ENCODE results near the gene KLHL29.

The KLHL29 gene

DNA sequence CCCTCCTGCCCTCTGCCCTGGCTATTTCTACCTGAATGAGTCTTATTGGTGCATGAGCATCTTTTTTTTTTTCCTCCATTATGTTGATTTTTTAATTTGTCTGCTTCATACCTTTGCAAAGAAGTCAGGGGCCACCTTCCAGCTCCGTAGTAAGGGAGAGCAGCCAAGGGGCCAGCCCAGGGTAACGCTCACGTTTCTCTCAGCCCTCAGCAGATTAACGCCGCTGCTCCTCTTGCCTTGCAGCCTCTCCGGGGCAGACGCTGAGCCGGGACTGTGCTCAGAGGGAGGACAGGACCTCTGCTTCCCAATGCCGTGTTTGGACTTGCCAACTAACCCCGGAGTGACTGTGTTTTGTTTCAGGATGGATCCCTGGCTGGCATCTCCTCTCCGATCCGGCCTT, 300.2 kb downstream of the KLHL29 start:
- H3K79me1 ChIP-seq (ENCODE audit: low read depth, low read length), result no peaks in the 10 kb centered on the region
- no peak overlapping the region for H3K4ac ChIP-seq (ENCODE audit: low read length)
- no peaks in the 10 kb centered on the region for H3K36me3 ChIP-seq (replicated peaks in 1 of 2; ENCODE audit: control insufficient read depth in 2 of 2, insufficient read depth in 2 of 2, low read length in 2 of 2)
- H2AK5ac ChIP-seq (ENCODE audit: low read depth, low read length), result peak overlapping the region; percentile 9
- H3K14ac ChIP-seq (ENCODE audit: low read length), result no peak overlapping the region
- H3K9ac ChIP-seq (ENCODE audit: low read depth, low read length, poor library complexity), result peak overlapping the region; percentile 56
- H3K18ac ChIP-seq (ENCODE audit: low read length), result peak overlapping the region; percentile 24
- no peaks in the 10 kb centered on the region for H3K27me3 ChIP-seq (ENCODE audit: control insufficient read depth in 3 of 3, insufficient read depth in 3 of 3, low read depth in 1 of 3, low read length in 3 of 3)
- DNase-seq (ENCODE audit: low spot score), result no peak
- H4K8ac ChIP-seq (ENCODE audit: low read depth, low read length), result no peak overlapping the region
- no peak overlapping the region for H2BK12ac ChIP-seq (ENCODE audit: low read length)
- peaks cover 16 to 18% of the 10 kb centered on the region in 2 donors for H3K4me1 ChIP-seq (ENCODE audit: control insufficient read depth in 2 of 2, insufficient read depth in 1 of 2, low read depth in 1 of 2, low read length in 2 of 2)
- no peak overlapping the region for H3K27ac ChIP-seq (replicated peaks; ENCODE audit: low read length)
- H3K9me3 ChIP-seq (replicated peaks in 1 of 2; ENCODE audit: control insufficient read depth in 2 of 2, insufficient read depth in 1 of 2, low read depth in 1 of 2, low read length in 2 of 2), result no peaks in the 10 kb centered on the region
- no peak overlapping the region for H3K23ac ChIP-seq (ENCODE audit: low read depth, low read length, poor library complexity)
- H2AFZ ChIP-seq (ENCODE audit: low read length), result no peak overlapping the region
- H4K91ac ChIP-seq (ENCODE audit: low read depth, low read length, poor library complexity), result no peak overlapping the region
- H2BK15ac ChIP-seq (ENCODE audit: low read length), result no peak overlapping the region
- H2BK5ac ChIP-seq (ENCODE audit: low read length), result no peak overlapping the region
- no peak overlapping the region for H3K4me3 ChIP-seq (ENCODE audit: low read length in 2 of 2)
- no CpG with 5 or more reads among the region's 12 CpGs for WGBS, 2 donors (ENCODE audit: extremely low coverage in 2 of 2, insufficient read length in 2 of 2, insufficient replicate concordance in 1 of 2)
- no peak overlapping the region for H2BK120ac ChIP-seq (ENCODE audit: low read depth, low read length)
- H3K4me2 ChIP-seq (ENCODE audit: insufficient read depth, low read length, poor library complexity, severe bottlenecking), result no peak overlapping the region

DNA sequence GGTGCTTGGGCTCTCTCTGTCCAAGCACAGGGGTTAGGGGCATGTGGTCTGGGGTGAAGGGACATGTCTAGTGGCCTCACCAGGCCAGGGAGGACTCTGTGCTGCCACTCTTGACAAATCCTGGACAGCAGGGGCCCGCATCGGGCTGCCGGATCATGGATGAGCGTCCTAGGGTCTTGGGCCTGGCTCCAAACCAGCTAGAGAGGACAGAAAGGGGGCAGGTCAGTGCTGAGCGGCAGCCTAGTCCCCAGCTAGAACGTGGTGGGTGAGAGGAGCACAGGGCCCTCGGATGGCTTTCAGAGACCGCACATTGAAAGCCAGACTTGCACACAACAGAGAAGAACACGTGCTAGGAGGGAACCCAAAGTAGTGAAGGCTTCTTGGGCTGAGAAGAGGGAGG, 300.7 kb downstream of the KLHL29 start:
- Histone ChIP-seq H2AFZ (ENCODE audit: low read length) (no peak overlapping the region), H4K91ac (ENCODE audit: low read depth, low read length, poor library complexity) (no peak overlapping the region), H3K27me3 (ENCODE audit: control insufficient read depth in 3 of 3, insufficient read depth in 3 of 3, low read depth in 1 of 3, low read length in 3 of 3) (no peaks in the 10 kb centered on the region), H2BK15ac (ENCODE audit: low read length) (no peak overlapping the region), H2BK120ac (ENCODE audit: low read depth, low read length) (no peak overlapping the region), H2AK5ac (ENCODE audit: low read depth, low read length) (peak overlapping the region; percentile 9), H3K4ac (ENCODE audit: low read length) (no peak overlapping the region), H3K14ac (ENCODE audit: low read length) (no peak overlapping the region), H3K4me3 (ENCODE audit: low read length in 2 of 2) (no peak overlapping the region), H3K9me3 (replicated peaks in 1 of 2; ENCODE audit: control insufficient read depth in 2 of 2, insufficient read depth in 1 of 2, low read depth in 1 of 2, low read length in 2 of 2) (no peaks in the 10 kb centered on the region), H3K9ac (ENCODE audit: low read depth, low read length, poor library complexity) (no peak overlapping the region), H3K27ac (replicated peaks; ENCODE audit: low read length) (no peak overlapping the region), H3K4me2 (ENCODE audit: insufficient read depth, low read length, poor library complexity, severe bottlenecking) (no peak overlapping the region), H3K4me1 (ENCODE audit: control insufficient read depth in 2 of 2, insufficient read depth in 1 of 2, low read depth in 1 of 2, low read length in 2 of 2) (peaks cover 16 to 18% of the 10 kb centered on the region in 2 donors), H2BK12ac (ENCODE audit: low read length) (no peak overlapping the region), H2BK5ac (ENCODE audit: low read length) (no peak overlapping the region), H4K8ac (ENCODE audit: low read depth, low read length) (no peak overlapping the region), H3K23ac (ENCODE audit: low read depth, low read length, poor library complexity) (peak overlapping the region; percentile 37), H3K18ac (ENCODE audit: low read length) (peak overlapping the region; percentile 24), H3K36me3 (replicated peaks in 1 of 2; ENCODE audit: control insufficient read depth in 2 of 2, insufficient read depth in 2 of 2, low read length in 2 of 2) (peaks cover 0 to 3% of the 10 kb centered on the region in 2 donors), H3K79me1 (ENCODE audit: low read depth, low read length) (peaks cover 2% of the 10 kb centered on the region)
- no peak for DNase-seq (ENCODE audit: low spot score)
- WGBS, 2 donors (ENCODE audit: extremely low coverage in 2 of 2, insufficient read length in 2 of 2, insufficient replicate concordance in 1 of 2), result no CpG with 5 or more reads among the region's 9 CpGs

GRCh38 chr2:23686405-23687029, 301.5 kb downstream of the KLHL29 start:
- no peak overlapping the region for H3K14ac ChIP-seq (ENCODE audit: low read length)
- H2BK12ac ChIP-seq (ENCODE audit: low read length), result no peak overlapping the region
- H3K27ac ChIP-seq (replicated peaks; ENCODE audit: low read length), result no peak overlapping the region
- peaks cover 16 to 18% of the 10 kb centered on the region in 2 donors for H3K4me1 ChIP-seq (ENCODE audit: control insufficient read depth in 2 of 2, insufficient read depth in 1 of 2, low read depth in 1 of 2, low read length in 2 of 2)
- no peaks in the 10 kb centered on the region for H3K27me3 ChIP-seq (ENCODE audit: control insufficient read depth in 3 of 3, insufficient read depth in 3 of 3, low read depth in 1 of 3, low read length in 3 of 3)
- H4K91ac ChIP-seq (ENCODE audit: low read depth, low read length, poor library complexity), result no peak overlapping the region
- DNase-seq (ENCODE audit: low spot score), result no peak
- peak overlapping the region; percentile 62 for H3K18ac ChIP-seq (ENCODE audit: low read length)
- peak overlapping the region; percentile 9 for H2AK5ac ChIP-seq (ENCODE audit: low read depth, low read length)
- no CpG with 5 or more reads among the region's 13 CpGs for WGBS, 2 donors (ENCODE audit: extremely low coverage in 2 of 2, insufficient read length in 2 of 2, insufficient replicate concordance in 1 of 2)
- H2AFZ ChIP-seq (ENCODE audit: low read length), result no peak overlapping the region
- H3K4me2 ChIP-seq (ENCODE audit: insufficient read depth, low read length, poor library complexity, severe bottlenecking), result no peak overlapping the region
- no peak overlapping the region for H2BK5ac ChIP-seq (ENCODE audit: low read length)
- no peak overlapping the region for H3K4ac ChIP-seq (ENCODE audit: low read length)
- H3K9me3 ChIP-seq (replicated peaks in 1 of 2; ENCODE audit: control insufficient read depth in 2 of 2, insufficient read depth in 1 of 2, low read depth in 1 of 2, low read length in 2 of 2), result no peaks in the 10 kb centered on the region
- H4K8ac ChIP-seq (ENCODE audit: low read depth, low read length), result no peak overlapping the region
- H3K4me3 ChIP-seq (ENCODE audit: low read length in 2 of 2), result peak overlapping the region in 1 of 2 donors; percentile 19
- peaks cover 2% of the 10 kb centered on the region for H3K79me1 ChIP-seq (ENCODE audit: low read depth, low read length)
- H2BK15ac ChIP-seq (ENCODE audit: low read length), result no peak overlapping the region
- H3K23ac ChIP-seq (ENCODE audit: low read depth, low read length, poor library complexity), result peak overlapping the region; percentile 47
- H3K9ac ChIP-seq (ENCODE audit: low read depth, low read length, poor library complexity), result no peak overlapping the region
- H3K36me3 ChIP-seq (replicated peaks in 1 of 2; ENCODE audit: control insufficient read depth in 2 of 2, insufficient read depth in 2 of 2, low read length in 2 of 2), result peaks cover 0 to 11% of the 10 kb centered on the region in 2 donors
- no peak overlapping the region for H2BK120ac ChIP-seq (ENCODE audit: low read depth, low read length)

- Histone ChIP-seq H3K79me1 (ENCODE audit: low read depth, low read length) (peaks cover 2% of the 10 kb centered on the region), H3K4me3 (ENCODE audit: low read length in 2 of 2) (no peak overlapping the region), H3K23ac (ENCODE audit: low read depth, low read length, poor library complexity) (no peak overlapping the region), H2BK5ac (ENCODE audit: low read length) (peak overlapping the region; percentile 45), H3K27ac (replicated peaks; ENCODE audit: low read length) (no peak overlapping the region), H3K4me1 (ENCODE audit: control insufficient read depth in 2 of 2, insufficient read depth in 1 of 2, low read depth in 1 of 2, low read length in 2 of 2) (peaks cover 16 to 18% of the 10 kb centered on the region in 2 donors), H3K9me3 (replicated peaks in 1 of 2; ENCODE audit: control insufficient read depth in 2 of 2, insufficient read depth in 1 of 2, low read depth in 1 of 2, low read length in 2 of 2) (no peaks in the 10 kb centered on the region), H4K91ac (ENCODE audit: low read depth, low read length, poor library complexity) (no peak overlapping the region), H2BK12ac (ENCODE audit: low read length) (no peak overlapping the region), H3K4me2 (ENCODE audit: insufficient read depth, low read length, poor library complexity, severe bottlenecking) (no peak overlapping the region), H3K18ac (ENCODE audit: low read length) (peak overlapping the region; percentile 35), H3K9ac (ENCODE audit: low read depth, low read length, poor library complexity) (no peak overlapping the region), H3K14ac (ENCODE audit: low read length) (no peak overlapping the region), H3K36me3 (replicated peaks in 1 of 2; ENCODE audit: control insufficient read depth in 2 of 2, insufficient read depth in 2 of 2, low read length in 2 of 2) (peaks cover 0 to 13% of the 10 kb centered on the region in 2 donors), H2BK120ac (ENCODE audit: low read depth, low read length) (no peak overlapping the region), H4K8ac (ENCODE audit: low read depth, low read length) (no peak overlapping the region), H3K27me3 (ENCODE audit: control insufficient read depth in 3 of 3, insufficient read depth in 3 of 3, low read depth in 1 of 3, low read length in 3 of 3) (no peaks in the 10 kb centered on the region), H2AFZ (ENCODE audit: low read length) (no peak overlapping the region), H2AK5ac (ENCODE audit: low read depth, low read length) (no peak overlapping the region), H2BK15ac (ENCODE audit: low read length) (peak overlapping the region; percentile 41), H3K4ac (ENCODE audit: low read length) (no peak overlapping the region)
- WGBS, 2 donors (ENCODE audit: extremely low coverage in 2 of 2, insufficient read length in 2 of 2, insufficient replicate concordance in 1 of 2), result no CpG with 5 or more reads among the region's 9 CpGs
- no peak for DNase-seq (ENCODE audit: low spot score)
These were observed 302.2 kb downstream of the KLHL29 start for GRCh38 chr2:23687214-23687613.
